CD4-positive, alpha-beta memory T cell (primary cell): Measurements from ENCODE around the gene SPATA31C2. TPM values are rescaled to one million over a fixed set of nuclear protein-coding genes. Genes with fewer than 3 reads are reported as not detected.
"Not testable (repeated sequence)": the region's sequence is repeated elsewhere in the genome, so short reads cannot be mapped to it uniquely, and the experiment has no call there.

Source experiments
- CTCF ChIA-PET: fragments of 350-600 bp; sonication (Branson Sonifier 250); formaldehyde crosslinking; loops from one replicate; lab custom pipeline; 2021; ENCODE audit warnings: inconsistent platforms; ENCODE audit not compliant: partially characterized antibody; lab: Charles Lee
- POLR2A ChIA-PET: fragments of 350-600 bp; sonication (Branson Sonifier 250); formaldehyde crosslinking; loops from one replicate; lab custom pipeline; 2021; ENCODE audit not compliant: partially characterized antibody; lab: Charles Lee
- DNase-seq, 5 donors: peaks; one replicate each; pipeline versions ENCODE4 v3.0.0 to v3.0.0-alpha.2; 2020 to 2022; ENCODE audit warnings: mixed read lengths in 1 of 5
- H3K27ac ChIP-seq: one replicate; pipeline ENCODE4 v1.7.0; 2013; ENCODE audit warnings: low read depth, low read length
- H3K27me3 ChIP-seq: 2 replicates; pipeline ENCODE4 v1.7.0; 2013; ENCODE audit warnings: mild to moderate bottlenecking, low read length, moderate library complexity; ENCODE audit not compliant: insufficient read depth
- H3K36me3 ChIP-seq: 2 replicates; pipeline ENCODE4 v1.7.0; 2013; ENCODE audit warnings: mild to moderate bottlenecking, low read length, moderate library complexity; ENCODE audit not compliant: insufficient read depth
- H3K4me1 ChIP-seq: 2 replicates; pipeline ENCODE4 v1.7.0; 2013; ENCODE audit warnings: mild to moderate bottlenecking, low read length, moderate library complexity; ENCODE audit not compliant: insufficient read depth
- H3K4me3 ChIP-seq, 2 donors: one replicate each; pipeline ENCODE4 v1.7.0; 2013; ENCODE audit warnings: low read length in 2 of 2, mild to moderate bottlenecking in 1 of 2
- H3K9me3 ChIP-seq, 2 donors: one replicate each; pipeline ENCODE4 v1.7.0; 2013; ENCODE audit warnings: low read length in 2 of 2, control low read depth in 1 of 2; ENCODE audit not compliant: control insufficient read depth in 1 of 2
- H3K27ac Mint-ChIP-seq, 7 donors: one replicate each; pipeline ENCODE4 v1.8.0; 2020 to 2021; ENCODE audit warnings: mixed read lengths in 7 of 7, mild to moderate bottlenecking in 6 of 7, inconsistent platforms in 3 of 7, moderate library complexity in 3 of 7
- H3K27me3 Mint-ChIP-seq, 2 donors: one replicate each; pipeline ENCODE4 v1.8.0; 2020 to 2021; ENCODE audit warnings: mixed read lengths in 2 of 2
- H3K36me3 Mint-ChIP-seq, 2 donors: one replicate each; pipeline ENCODE4 v1.8.0; 2020 to 2021; ENCODE audit warnings: mixed read lengths in 2 of 2, inconsistent platforms in 1 of 2, mild to moderate bottlenecking in 1 of 2
- H3K4me1 Mint-ChIP-seq, 4 donors: one replicate each; pipeline ENCODE4 v1.8.0; 2020 to 2021; ENCODE audit warnings: mixed read lengths in 4 of 4, mild to moderate bottlenecking in 1 of 4
- H3K4me3 Mint-ChIP-seq, 8 donors: one replicate each; pipeline ENCODE4 v1.8.0; 2020 to 2021; ENCODE audit warnings: mixed read lengths in 8 of 8, mild to moderate bottlenecking in 7 of 8, moderate library complexity in 6 of 8, inconsistent platforms in 3 of 8
- H3K9me3 Mint-ChIP-seq, 8 donors: one replicate each; pipeline ENCODE4 v1.8.0; 2020 to 2021; ENCODE audit warnings: mixed read lengths in 8 of 8, mild to moderate bottlenecking in 5 of 8, inconsistent platforms in 3 of 8, moderate library complexity in 1 of 8
- intact Hi-C: fragments of 100-400 bp; cut with micrococcal nuclease; formaldehyde crosslinking; loops from one replicate; pipeline ENCODE4 v1.15.1; 2023
- polyA plus RNA-seq, 2 donors: library from polyadenylated mRNA; unstranded; fragments of 300-500 nt; fragmentation: Illumina TruSeq; gene quantifications; one replicate each; pipeline ENCODE4 v1.2.3, GENCODE V29; 2021
- total RNA-seq, 2 experiments: library from RNA; stranded (reverse); gene quantifications; one replicate each; pipeline ENCODE4 v1.2.3, GENCODE V29; 2021

Gene SPATA31C2
- total and polyA plus RNA-seq, 4 experiments from 2014 or later, result 0.10 TPM; not detected in 3

DNA sequence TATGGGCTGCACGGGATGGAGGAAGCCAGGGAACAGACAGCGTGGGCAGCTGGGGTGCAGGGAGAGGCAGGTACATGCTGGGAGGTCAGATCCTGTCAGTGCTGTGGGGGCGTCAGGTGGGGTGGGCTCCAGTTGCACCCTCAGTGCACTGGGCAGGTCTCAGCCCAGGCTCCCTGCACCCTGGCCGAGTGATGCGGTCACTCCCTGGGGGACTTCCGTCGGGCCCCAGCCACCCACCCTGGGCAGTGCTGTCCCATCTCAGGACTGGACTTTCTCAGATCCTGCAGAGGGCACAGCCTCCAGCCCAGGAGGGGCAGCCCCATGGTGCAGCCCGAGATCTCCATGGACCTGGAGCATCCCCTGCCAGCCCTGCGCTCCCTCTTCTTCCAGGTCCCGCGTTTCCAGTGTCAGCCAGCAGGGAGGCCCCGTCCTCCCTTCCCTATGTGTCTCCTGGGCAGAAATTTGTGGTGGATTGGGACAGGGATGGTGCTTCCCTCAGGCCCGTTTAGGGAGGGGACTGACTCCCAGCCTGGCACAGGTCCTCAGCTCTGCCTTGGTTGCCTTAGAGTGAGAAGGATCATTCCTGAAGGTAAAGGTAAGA lies 10.5 kb downstream of the SPATA31C2 start:
- DNase-seq, H3K4me3 Mint-ChIP-seq, H3K4me1 Mint-ChIP-seq, H3K9me3 ChIP-seq, CTCF ChIA-PET, H3K4me1 ChIP-seq, H3K27ac Mint-ChIP-seq, H3K36me3 Mint-ChIP-seq, POLR2A ChIA-PET, H3K36me3 ChIP-seq, intact Hi-C loops, H3K27ac ChIP-seq, H3K9me3 Mint-ChIP-seq, H3K27me3 Mint-ChIP-seq, H3K27me3 ChIP-seq, H3K4me3 ChIP-seq: not testable (repeated sequence)

DNA sequence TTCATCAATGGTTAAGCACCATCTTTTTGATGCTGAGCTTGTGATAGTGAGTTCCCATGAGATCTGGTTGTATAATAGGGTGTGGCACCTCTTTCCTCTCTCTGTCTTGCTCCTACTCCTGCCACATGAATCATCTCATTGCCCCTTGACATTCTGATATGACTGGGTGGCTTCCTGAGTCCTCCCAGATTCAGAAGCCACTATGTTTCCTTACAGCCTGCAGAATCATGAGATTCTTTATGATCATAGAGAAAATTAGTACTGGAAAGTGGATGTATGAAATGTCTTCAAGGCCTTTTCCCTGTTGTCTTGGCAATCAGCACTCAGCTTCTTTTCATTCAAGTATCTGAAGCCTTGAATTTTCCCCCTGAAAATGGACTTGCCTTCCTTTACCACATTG lies 14.9 kb downstream of the SPATA31C2 start:
- intact Hi-C loops, H3K27ac Mint-ChIP-seq, H3K9me3 ChIP-seq, H3K27me3 Mint-ChIP-seq, H3K9me3 Mint-ChIP-seq, H3K4me1 Mint-ChIP-seq, H3K36me3 ChIP-seq, CTCF ChIA-PET, DNase-seq, POLR2A ChIA-PET, H3K27ac ChIP-seq, H3K4me3 Mint-ChIP-seq, H3K36me3 Mint-ChIP-seq, H3K4me3 ChIP-seq, H3K27me3 ChIP-seq, H3K4me1 ChIP-seq: not testable (repeated sequence)

DNA sequence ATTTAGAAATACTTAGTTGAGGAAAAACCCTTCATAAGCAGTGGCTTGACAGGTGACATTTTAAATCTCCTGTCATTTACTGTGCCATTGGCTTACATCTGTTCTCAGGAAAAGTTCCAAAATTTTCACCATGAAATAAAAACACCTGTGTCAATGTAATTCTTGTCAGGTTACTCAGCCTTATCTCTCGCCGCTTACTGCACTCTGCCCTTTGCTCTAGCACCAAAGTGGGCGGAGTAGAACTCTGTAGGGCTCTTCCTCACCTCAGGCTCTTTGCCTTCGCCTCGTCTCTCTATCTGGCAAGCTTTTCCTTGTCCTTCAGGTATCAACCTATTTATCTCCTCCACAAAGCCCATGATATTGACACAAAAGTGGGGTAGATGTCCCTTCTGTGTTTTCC lies 20.2 kb downstream of the SPATA31C2 start:
- H3K27ac Mint-ChIP-seq, H3K9me3 Mint-ChIP-seq, H3K9me3 ChIP-seq, H3K4me1 ChIP-seq, H3K4me1 Mint-ChIP-seq, H3K4me3 ChIP-seq, DNase-seq, H3K27ac ChIP-seq, H3K27me3 Mint-ChIP-seq, H3K4me3 Mint-ChIP-seq, POLR2A ChIA-PET, H3K36me3 Mint-ChIP-seq, CTCF ChIA-PET, H3K36me3 ChIP-seq, intact Hi-C loops, H3K27me3 ChIP-seq: not testable (repeated sequence)

DNA sequence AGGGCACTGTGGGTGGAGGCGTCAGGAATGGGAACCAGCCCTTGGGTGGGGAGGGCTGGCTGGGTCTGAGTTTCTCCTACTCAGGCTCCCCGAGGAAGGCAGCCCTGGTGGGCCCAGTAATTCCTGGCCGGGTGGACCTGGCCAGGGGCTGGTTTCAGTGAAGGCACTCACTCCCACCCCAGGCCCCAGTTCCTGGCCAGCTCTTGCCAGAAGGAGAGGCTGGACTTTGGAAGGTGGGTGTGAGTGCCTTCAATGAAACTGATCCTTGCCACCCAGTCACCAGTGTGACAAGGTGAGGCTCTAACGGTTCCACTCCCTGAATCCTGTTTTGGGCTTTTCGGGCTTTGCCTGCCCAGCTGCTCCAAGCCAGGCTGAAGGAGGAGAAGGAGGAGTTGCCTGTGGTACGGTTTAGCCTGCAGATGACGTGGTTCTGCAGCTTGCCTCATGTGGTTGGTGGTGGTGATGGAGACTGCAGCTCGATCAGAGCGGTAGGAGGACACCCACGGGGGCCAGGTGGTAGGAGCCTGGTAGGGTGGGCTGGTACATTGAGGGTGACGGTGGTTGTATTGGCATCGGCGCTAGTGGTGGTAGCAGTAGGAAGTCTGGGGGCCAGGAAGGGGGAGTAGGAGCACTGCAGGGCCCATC lies 23.2 kb downstream of the SPATA31C2 start:
- H3K27ac Mint-ChIP-seq, H3K9me3 ChIP-seq, H3K27me3 ChIP-seq, H3K36me3 Mint-ChIP-seq, POLR2A ChIA-PET, intact Hi-C loops, H3K4me3 Mint-ChIP-seq, DNase-seq, CTCF ChIA-PET, H3K27ac ChIP-seq, H3K9me3 Mint-ChIP-seq, H3K36me3 ChIP-seq, H3K4me1 ChIP-seq, H3K4me1 Mint-ChIP-seq, H3K4me3 ChIP-seq, H3K27me3 Mint-ChIP-seq: not testable (repeated sequence)

DNA sequence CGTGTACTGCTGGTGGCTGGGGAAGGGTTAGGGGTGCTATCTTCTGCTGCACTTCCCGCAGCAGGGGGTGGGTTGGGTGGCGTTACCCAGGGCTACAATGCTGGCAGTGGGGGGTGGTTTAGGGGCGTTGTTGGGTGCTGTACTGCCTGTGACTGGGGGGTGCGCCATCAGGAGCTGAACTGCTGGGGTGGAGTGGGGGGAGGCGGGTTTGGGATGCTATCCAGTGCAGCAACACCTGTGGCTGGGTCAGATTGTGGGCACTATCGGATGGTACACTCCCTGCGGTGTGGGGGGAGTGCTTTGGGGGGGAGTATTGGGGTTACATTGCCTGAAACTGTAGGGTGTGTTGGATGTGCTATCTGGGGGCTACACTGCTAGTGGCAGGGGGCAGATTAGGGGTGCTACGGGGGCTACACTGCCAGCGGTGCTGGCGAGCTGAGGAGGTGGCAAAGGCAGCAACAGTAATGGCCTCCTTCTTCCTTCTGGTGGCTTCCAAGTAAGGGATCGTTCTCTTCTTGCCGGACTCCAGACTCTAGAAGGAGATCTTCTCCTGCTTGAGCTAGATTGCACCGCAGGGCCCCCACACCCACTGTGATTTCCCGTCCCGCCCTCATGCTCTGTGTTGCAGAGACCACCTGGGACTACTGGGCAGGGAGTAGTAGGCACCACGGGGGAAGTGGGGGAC lies 23.9 kb downstream of the SPATA31C2 start:
- H3K36me3 Mint-ChIP-seq, H3K9me3 ChIP-seq, H3K4me1 ChIP-seq, DNase-seq, intact Hi-C loops, H3K4me3 Mint-ChIP-seq, H3K4me1 Mint-ChIP-seq, H3K27me3 Mint-ChIP-seq, H3K27ac ChIP-seq, POLR2A ChIA-PET, H3K27me3 ChIP-seq, CTCF ChIA-PET, H3K9me3 Mint-ChIP-seq, H3K27ac Mint-ChIP-seq, H3K4me3 ChIP-seq, H3K36me3 ChIP-seq: not testable (repeated sequence)

DNA sequence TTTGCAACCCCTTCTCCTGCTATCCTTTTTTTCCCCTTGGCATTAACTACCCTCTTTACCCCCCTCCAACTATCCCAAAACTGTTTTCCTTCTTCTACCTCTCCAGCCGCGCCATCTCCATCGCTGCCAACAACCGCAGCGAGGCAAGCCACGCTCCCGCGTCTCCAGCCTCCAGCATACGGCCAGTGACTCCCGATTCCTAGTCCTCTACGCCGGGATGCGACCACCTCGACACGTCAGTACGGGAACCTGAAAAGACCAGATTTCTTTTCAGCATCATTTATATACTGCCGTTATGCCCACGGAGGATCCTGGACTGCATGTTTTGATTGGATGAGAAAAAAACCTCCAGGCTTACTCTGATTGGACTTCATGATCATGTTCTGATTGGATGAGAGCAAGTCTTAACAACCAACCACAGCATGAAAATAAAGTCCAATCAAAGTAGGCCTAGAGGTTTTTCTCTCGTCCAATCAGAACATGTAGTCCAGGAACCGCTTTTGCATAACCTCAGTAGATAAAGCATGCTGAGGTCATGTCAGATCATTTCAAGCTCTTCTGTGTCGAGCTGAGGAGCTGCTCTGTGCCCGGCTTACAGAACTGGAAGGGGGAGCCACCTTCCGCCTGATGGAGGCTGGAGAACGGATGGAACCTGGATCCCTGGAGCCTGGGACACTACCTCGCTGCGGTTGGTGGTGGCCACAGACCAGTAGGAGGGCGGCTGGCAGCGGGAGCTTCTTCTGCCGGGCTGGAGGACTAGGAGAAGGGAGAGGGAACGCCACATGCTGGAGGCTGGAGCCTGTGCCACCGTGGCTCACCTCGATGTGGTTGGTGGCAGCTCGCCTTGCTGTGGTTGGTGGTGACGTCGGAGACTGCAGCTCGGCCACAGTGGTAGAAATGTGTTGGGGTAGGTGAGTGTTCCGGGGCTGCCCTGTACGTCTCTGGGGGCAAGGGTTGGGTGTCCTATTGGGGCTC lies 24.8 kb downstream of the SPATA31C2 start:
- H3K9me3 ChIP-seq, H3K4me3 ChIP-seq, H3K4me1 Mint-ChIP-seq, DNase-seq, H3K36me3 Mint-ChIP-seq, H3K4me3 Mint-ChIP-seq, POLR2A ChIA-PET, H3K36me3 ChIP-seq, H3K27me3 ChIP-seq, H3K4me1 ChIP-seq, H3K27ac ChIP-seq, intact Hi-C loops, H3K9me3 Mint-ChIP-seq, CTCF ChIA-PET: not testable (repeated sequence)
- Mint-ChIP-seq H3K27ac (peak overlapping the region in 1 of 7 donors; percentile 57), H3K27me3 (peaks cover 2 to 11% of the 10 kb centered on the region in 2 donors)

DNA sequence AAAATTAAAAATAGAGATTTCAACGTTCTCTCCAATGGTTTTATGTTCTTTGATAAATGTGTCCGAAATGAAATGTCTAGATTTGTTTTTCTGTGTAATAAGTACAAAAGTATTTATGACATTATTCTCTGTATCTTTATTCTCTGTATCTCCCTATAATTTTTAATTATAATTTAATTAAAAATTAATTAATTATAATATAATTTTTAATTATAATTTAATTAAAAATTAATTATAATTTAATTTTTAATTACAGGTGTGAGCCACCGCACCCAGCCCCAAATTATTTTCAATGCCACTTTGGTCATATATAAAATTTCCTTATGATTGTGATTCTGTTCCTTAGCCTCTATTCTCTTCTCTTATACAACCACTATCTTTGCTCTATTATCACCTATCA lies 28.2 kb downstream of the SPATA31C2 start:
- H3K27ac Mint-ChIP-seq, result no peak overlapping the region
- intact Hi-C loops, result no loop called here
- H3K27me3 Mint-ChIP-seq, result peaks cover 17 to 20% of the 10 kb centered on the region in 2 donors
- no peaks in the 10 kb centered on the region for H3K36me3 ChIP-seq
- peaks cover 0 to 5% (median 4%) of the 10 kb centered on the region in 4 donors for H3K4me1 Mint-ChIP-seq
- no peaks in the 10 kb centered on the region for H3K27me3 ChIP-seq
- no peaks in the 10 kb centered on the region for H3K36me3 Mint-ChIP-seq
- DNase-seq, result no peak
- no peak overlapping the region for H3K27ac ChIP-seq
- no peak overlapping the region for H3K4me3 Mint-ChIP-seq
- ChIA-PET POLR2A (no interaction called here), CTCF (no interaction called here)
- no peaks in the 10 kb centered on the region for H3K9me3 ChIP-seq
- H3K9me3 Mint-ChIP-seq, result no peaks in the 10 kb centered on the region
- H3K4me1 ChIP-seq, result no peaks in the 10 kb centered on the region
- H3K4me3 ChIP-seq, result no peak overlapping the region
